ENCODE results near the gene CRHR1. TPM values are rescaled to one million over a fixed set of nuclear protein-coding genes. Genes with fewer than 3 reads are reported as not detected.

Gene CRHR1
- total RNA-seq, 1 donor from 2014 or later, result not detected

- H3K4me1 ChIP-seq, result no peaks in the 10 kb centered on the region
- H3K36me3 ChIP-seq, result no peaks in the 10 kb centered on the region
- intact Hi-C loops (cut with DNase I), result no loop called here
- no peaks in the 10 kb centered on the region for H3K27me3 ChIP-seq
- H3K4me3 ChIP-seq, result no peak overlapping the region
- no peak overlapping the region for H3K27ac ChIP-seq
- no peaks in the 10 kb centered on the region for H3K9me3 ChIP-seq
- TF ChIP-seq, protein P1, sequence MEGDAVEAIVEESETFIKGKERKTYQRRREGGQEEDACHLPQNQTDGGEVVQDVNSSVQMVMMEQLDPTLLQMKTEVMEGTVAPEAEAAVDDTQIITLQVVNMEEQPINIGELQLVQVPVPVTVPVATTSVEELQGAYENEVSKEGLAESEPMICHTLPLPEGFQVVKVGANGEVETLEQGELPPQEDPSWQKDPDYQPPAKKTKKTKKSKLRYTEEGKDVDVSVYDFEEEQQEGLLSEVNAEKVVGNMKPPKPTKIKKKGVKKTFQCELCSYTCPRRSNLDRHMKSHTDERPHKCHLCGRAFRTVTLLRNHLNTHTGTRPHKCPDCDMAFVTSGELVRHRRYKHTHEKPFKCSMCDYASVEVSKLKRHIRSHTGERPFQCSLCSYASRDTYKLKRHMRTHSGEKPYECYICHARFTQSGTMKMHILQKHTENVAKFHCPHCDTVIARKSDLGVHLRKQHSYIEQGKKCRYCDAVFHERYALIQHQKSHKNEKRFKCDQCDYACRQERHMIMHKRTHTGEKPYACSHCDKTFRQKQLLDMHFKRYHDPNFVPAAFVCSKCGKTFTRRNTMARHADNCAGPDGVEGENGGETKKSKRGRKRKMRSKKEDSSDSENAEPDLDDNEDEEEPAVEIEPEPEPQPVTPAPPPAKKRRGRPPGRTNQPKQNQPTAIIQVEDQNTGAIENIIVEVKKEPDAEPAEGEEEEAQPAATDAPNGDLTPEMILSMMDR (IDR thresholded peaks at IDR 0.05), result no peak
- no peak for DNase-seq (ENCODE audit: low spot score in 2 of 2)
Measured at GRCh38 chr17:45828582-45829133, 44.5 kb downstream of the CRHR1 start.

GRCh38 chr17:45833920-45834319 lies 49.8 kb downstream of the CRHR1 start:
- TF ChIP-seq, protein P1 (IDR thresholded peaks at IDR 0.05), result no peak
- intact Hi-C loops (cut with DNase I), result loop anchor here (10.0 kb wide), 1 partner anchor 619 kb away; no protein-coding TSS in a partner anchor

GRCh38 chr17:45834471-45835396 lies 50.6 kb downstream of the CRHR1 start:
- intact Hi-C loops (cut with DNase I), result loop anchor here (10.0 kb wide), 1 partner anchor 620 kb away; no protein-coding TSS in a partner anchor
- TF ChIP-seq, protein P1 (IDR thresholded peaks at IDR 0.05), result no peak

More at GRCh38 chr17:45833920-45834319, 49.8 kb downstream of the CRHR1 start:
- no peaks in the 10 kb centered on the region for H3K36me3 ChIP-seq
- H3K27me3 ChIP-seq, result no peaks in the 10 kb centered on the region
- DNase-seq (ENCODE audit: low spot score in 2 of 2), result no peak
- no peaks in the 10 kb centered on the region for H3K9me3 ChIP-seq
- no peak overlapping the region for H3K4me3 ChIP-seq
- H3K4me1 ChIP-seq, result no peaks in the 10 kb centered on the region
- H3K27ac ChIP-seq, result no peak overlapping the region

DNA sequence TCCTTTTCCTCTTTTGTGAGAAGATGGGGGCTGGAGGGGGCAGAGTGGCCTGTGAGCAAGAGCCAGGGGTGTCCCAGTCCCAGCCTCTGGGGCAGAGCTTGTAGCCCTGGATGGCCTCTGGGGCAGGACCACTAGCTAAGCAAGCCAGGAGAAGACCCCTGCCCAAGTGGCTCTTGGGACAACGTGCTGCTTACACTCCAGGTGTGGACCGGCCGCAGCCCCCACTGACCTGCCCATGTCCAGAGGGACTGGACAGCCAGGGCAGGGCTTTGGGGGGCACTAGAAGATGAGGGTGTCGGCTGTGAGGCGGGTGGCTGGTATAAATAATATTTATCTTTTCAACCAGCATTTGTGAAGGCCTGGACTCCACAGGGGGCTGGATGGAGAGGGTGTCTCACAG lies 51.4 kb downstream of the CRHR1 start:
- no peaks in the 10 kb centered on the region for H3K9me3 ChIP-seq
- H3K4me3 ChIP-seq, result no peak overlapping the region
- no peak overlapping the region for H3K27ac ChIP-seq
- no peaks in the 10 kb centered on the region for H3K36me3 ChIP-seq
- no peaks in the 10 kb centered on the region for H3K27me3 ChIP-seq
- no peaks in the 10 kb centered on the region for H3K4me1 ChIP-seq
- DNase-seq (ENCODE audit: low spot score in 2 of 2), result no peak
- TF ChIP-seq, protein P1 (IDR thresholded peaks at IDR 0.05), result no peak
- intact Hi-C loops (cut with DNase I), result loop anchor here (10.0 kb wide), 1 partner anchor 621 kb away; no protein-coding TSS in a partner anchor

More at GRCh38 chr17:45834471-45835396, 50.6 kb downstream of the CRHR1 start:
- Histone ChIP-seq H3K4me1 (no peaks in the 10 kb centered on the region), H3K4me3 (no peak overlapping the region), H3K27ac (no peak overlapping the region), H3K36me3 (no peaks in the 10 kb centered on the region), H3K9me3 (no peaks in the 10 kb centered on the region), H3K27me3 (no peaks in the 10 kb centered on the region)
- no peak for DNase-seq (ENCODE audit: low spot score in 2 of 2)

GRCh38 chr17:45836047-45837044 lies 52.2 kb downstream of the CRHR1 start:
- intact Hi-C loops (cut with DNase I), result loop anchor here (10.0 kb wide), 1 partner anchor 622 kb away; no protein-coding TSS in a partner anchor
- no peak for DNase-seq (ENCODE audit: low spot score in 2 of 2)
- TF ChIP-seq, protein P1 (IDR thresholded peaks at IDR 0.05), result no peak
- Histone ChIP-seq H3K27me3 (no peaks in the 10 kb centered on the region), H3K4me1 (no peaks in the 10 kb centered on the region), H3K4me3 (no peak overlapping the region), H3K9me3 (no peaks in the 10 kb centered on the region), H3K27ac (no peak overlapping the region), H3K36me3 (no peaks in the 10 kb centered on the region)
